ENCODE measurements around the gene SORCS2.

GRCh38 chr4:7286170-7286569 lies 93.8 kb downstream of the SORCS2 start:
- TF ChIP-seq GABPA (IDR thresholded peaks at IDR 0.05; ENCODE audit: low read depth), result no peak
- TF ChIP-seq, protein P1, sequence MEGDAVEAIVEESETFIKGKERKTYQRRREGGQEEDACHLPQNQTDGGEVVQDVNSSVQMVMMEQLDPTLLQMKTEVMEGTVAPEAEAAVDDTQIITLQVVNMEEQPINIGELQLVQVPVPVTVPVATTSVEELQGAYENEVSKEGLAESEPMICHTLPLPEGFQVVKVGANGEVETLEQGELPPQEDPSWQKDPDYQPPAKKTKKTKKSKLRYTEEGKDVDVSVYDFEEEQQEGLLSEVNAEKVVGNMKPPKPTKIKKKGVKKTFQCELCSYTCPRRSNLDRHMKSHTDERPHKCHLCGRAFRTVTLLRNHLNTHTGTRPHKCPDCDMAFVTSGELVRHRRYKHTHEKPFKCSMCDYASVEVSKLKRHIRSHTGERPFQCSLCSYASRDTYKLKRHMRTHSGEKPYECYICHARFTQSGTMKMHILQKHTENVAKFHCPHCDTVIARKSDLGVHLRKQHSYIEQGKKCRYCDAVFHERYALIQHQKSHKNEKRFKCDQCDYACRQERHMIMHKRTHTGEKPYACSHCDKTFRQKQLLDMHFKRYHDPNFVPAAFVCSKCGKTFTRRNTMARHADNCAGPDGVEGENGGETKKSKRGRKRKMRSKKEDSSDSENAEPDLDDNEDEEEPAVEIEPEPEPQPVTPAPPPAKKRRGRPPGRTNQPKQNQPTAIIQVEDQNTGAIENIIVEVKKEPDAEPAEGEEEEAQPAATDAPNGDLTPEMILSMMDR (IDR thresholded peaks at IDR 0.05), result no peak

Data from SK-N-SH (cell line).